ENCODE results near the gene WBP4.

- peak; percentile 81 for TF ChIP-seq CTCF (IDR thresholded peaks at IDR 0.05; ENCODE audit: low read depth, low read length)
- TF ChIP-seq EZH2phosphoT487 (IDR thresholded peaks at IDR 0.05; ENCODE audit: low read depth) = no peak
Observed at GRCh38 chr13:41054212-41054877, 7.0 kb upstream of the WBP4 start.
